Measurements from ENCODE around the gene RNF213.

RNF213 gene

GRCh38 chr17:80359422-80360110 lies 98.9 kb downstream of the RNF213 start:
- peaks cover 80 to 92% of the 10 kb centered on the region in 2 experiments for H3K36me3 ChIP-seq (ENCODE audit: control insufficient read depth in 1 of 2, insufficient read depth in 2 of 2, low read depth in 1 of 2, low read length in 2 of 2)
- no peaks in the 10 kb centered on the region for H3K9me3 ChIP-seq (ENCODE audit: control insufficient read depth, low read length)
- no peak overlapping the region for H2BK12ac ChIP-seq (ENCODE audit: low read length in 2 of 2)
- no peak overlapping the region for H3K23ac ChIP-seq (ENCODE audit: low read length in 2 of 2)
- H4K8ac ChIP-seq (ENCODE audit: low read length): no peak overlapping the region
- no peaks in the 10 kb centered on the region for H3K27me3 ChIP-seq (ENCODE audit: control insufficient read depth in 1 of 2, insufficient read depth in 1 of 2, low read length in 2 of 2)
- H3K4ac ChIP-seq (ENCODE audit: low read depth in 1 of 2, low read length in 2 of 2): no peak overlapping the region
- whole genome bisulfite sequencing: 91% methylated on average over 7 of the region's 8 CpGs
- no peak for DNase-seq
- H3K27ac ChIP-seq (ENCODE audit: low read length, poor library complexity, severe bottlenecking): no peak overlapping the region
- no peak overlapping the region for H3K9ac ChIP-seq (ENCODE audit: low read length)
- H2BK15ac ChIP-seq (ENCODE audit: low read depth, poor library complexity, severe bottlenecking): no peak overlapping the region
- H3K79me1 ChIP-seq (replicated peaks; ENCODE audit: low read length, poor library complexity, severe bottlenecking): peaks cover 4% of the 10 kb centered on the region
- no peak overlapping the region for H3K14ac ChIP-seq (ENCODE audit: low read length in 2 of 2)
- no peak overlapping the region for H3K4me3 ChIP-seq (ENCODE audit: insufficient read depth in 1 of 2, low read depth in 1 of 2, low read length in 2 of 2)
- no peak overlapping the region for H2AK5ac ChIP-seq (ENCODE audit: low read length, severe bottlenecking)
- no peak overlapping the region for H3K4me2 ChIP-seq (ENCODE audit: low read length, poor library complexity, severe bottlenecking)
- no peak overlapping the region for H3K18ac ChIP-seq (ENCODE audit: low read depth in 1 of 2, low read length in 2 of 2)
- no peak overlapping the region for H2AFZ ChIP-seq (ENCODE audit: low read depth, low read length)
- no peak overlapping the region for H2BK5ac ChIP-seq (ENCODE audit: low read depth, low read length, poor library complexity, severe bottlenecking)
- H2BK120ac ChIP-seq (ENCODE audit: low read depth, low read length): no peak overlapping the region
- H4K91ac ChIP-seq (ENCODE audit: low read length): no peak overlapping the region
- H3K4me1 ChIP-seq (ENCODE audit: control insufficient read depth, insufficient read depth, low read depth, low read length): no peaks in the 10 kb centered on the region

DNA sequence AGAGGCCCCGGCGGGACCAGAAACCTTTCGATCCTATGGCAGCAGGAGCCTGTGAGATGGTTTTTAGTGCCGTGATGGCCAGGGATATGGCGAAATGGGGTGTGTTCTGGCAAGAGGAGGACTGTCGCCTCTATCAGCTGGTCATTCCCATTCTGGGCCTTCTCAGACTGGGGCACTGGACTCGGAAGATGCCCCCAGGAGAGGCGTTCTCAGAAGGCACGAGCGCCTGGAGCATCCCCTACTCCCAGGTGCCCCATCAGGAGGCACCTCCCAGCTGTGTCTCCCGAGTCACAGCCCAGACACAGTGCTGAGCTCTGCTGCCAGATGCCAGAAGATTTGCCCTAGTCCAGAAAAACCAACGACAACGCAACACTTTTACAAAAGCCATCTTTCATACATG lies 99.7 kb downstream of the RNF213 start:
- 97% methylated on average over 13 of the region's 13 CpGs for WGBS
- Histone ChIP-seq H2AFZ (ENCODE audit: low read depth, low read length) (no peak overlapping the region), H3K9me3 (ENCODE audit: control insufficient read depth, low read length) (no peaks in the 10 kb centered on the region), H3K27ac (ENCODE audit: low read length, poor library complexity, severe bottlenecking) (no peak overlapping the region), H2BK12ac (ENCODE audit: low read length in 2 of 2) (no peak overlapping the region), H3K4ac (ENCODE audit: low read depth in 1 of 2, low read length in 2 of 2) (no peak overlapping the region), H3K23ac (ENCODE audit: low read length in 2 of 2) (no peak overlapping the region), H2BK120ac (ENCODE audit: low read depth, low read length) (no peak overlapping the region), H3K14ac (ENCODE audit: low read length in 2 of 2) (no peak overlapping the region), H3K9ac (ENCODE audit: low read length) (no peak overlapping the region), H3K79me1 (replicated peaks; ENCODE audit: low read length, poor library complexity, severe bottlenecking) (peaks cover 6% of the 10 kb centered on the region), H4K91ac (ENCODE audit: low read length) (no peak overlapping the region), H2BK5ac (ENCODE audit: low read depth, low read length, poor library complexity, severe bottlenecking) (no peak overlapping the region), H2AK5ac (ENCODE audit: low read length, severe bottlenecking) (no peak overlapping the region), H3K4me2 (ENCODE audit: low read length, poor library complexity, severe bottlenecking) (no peak overlapping the region), H3K4me3 (ENCODE audit: insufficient read depth in 1 of 2, low read depth in 1 of 2, low read length in 2 of 2) (no peak overlapping the region), H3K18ac (ENCODE audit: low read depth in 1 of 2, low read length in 2 of 2) (no peak overlapping the region), H3K36me3 (ENCODE audit: control insufficient read depth in 1 of 2, insufficient read depth in 2 of 2, low read depth in 1 of 2, low read length in 2 of 2) (peaks cover 82 to 93% of the 10 kb centered on the region in 2 experiments), H3K4me1 (ENCODE audit: control insufficient read depth, insufficient read depth, low read depth, low read length) (no peaks in the 10 kb centered on the region), H2BK15ac (ENCODE audit: low read depth, poor library complexity, severe bottlenecking) (no peak overlapping the region), H4K8ac (ENCODE audit: low read length) (no peak overlapping the region), H3K27me3 (ENCODE audit: control insufficient read depth in 1 of 2, insufficient read depth in 1 of 2, low read length in 2 of 2) (no peaks in the 10 kb centered on the region)
- DNase-seq: no peak

- Histone ChIP-seq H4K91ac (ENCODE audit: low read length) (no peak overlapping the region), H3K4ac (ENCODE audit: low read depth in 1 of 2, low read length in 2 of 2) (no peak overlapping the region)
These were observed 101.0 kb downstream of the RNF213 start for GRCh38 chr17:80361495-80362220.

GRCh38 chr17:80362428-80363119 lies 101.9 kb downstream of the RNF213 start:
- WGBS: 95% methylated on average over 15 of the region's 18 CpGs
- peaks cover 81 to 97% of the 10 kb centered on the region in 2 experiments for H3K36me3 ChIP-seq (ENCODE audit: control insufficient read depth in 1 of 2, insufficient read depth in 2 of 2, low read depth in 1 of 2, low read length in 2 of 2)
- no peak overlapping the region for H2BK120ac ChIP-seq (ENCODE audit: low read depth, low read length)
- H3K79me1 ChIP-seq (replicated peaks; ENCODE audit: low read length, poor library complexity, severe bottlenecking): peaks cover 10% of the 10 kb centered on the region
- no peak overlapping the region for H3K4ac ChIP-seq (ENCODE audit: low read depth in 1 of 2, low read length in 2 of 2)
- H3K27ac ChIP-seq (ENCODE audit: low read length, poor library complexity, severe bottlenecking): no peak overlapping the region
- no peak overlapping the region for H2BK5ac ChIP-seq (ENCODE audit: low read depth, low read length, poor library complexity, severe bottlenecking)
- H3K18ac ChIP-seq (ENCODE audit: low read depth in 1 of 2, low read length in 2 of 2): no peak overlapping the region
- H2AFZ ChIP-seq (ENCODE audit: low read depth, low read length): no peak overlapping the region
- no peak overlapping the region for H2BK15ac ChIP-seq (ENCODE audit: low read depth, poor library complexity, severe bottlenecking)
- peak overlapping the region; percentile 15 for H3K9ac ChIP-seq (ENCODE audit: low read length)
- no peak overlapping the region for H4K91ac ChIP-seq (ENCODE audit: low read length)
- DNase-seq: no peak
- H4K8ac ChIP-seq (ENCODE audit: low read length): no peak overlapping the region
- no peaks in the 10 kb centered on the region for H3K9me3 ChIP-seq (ENCODE audit: control insufficient read depth, low read length)
- H3K14ac ChIP-seq (ENCODE audit: low read length in 2 of 2): no peak overlapping the region
- H2BK12ac ChIP-seq (ENCODE audit: low read length in 2 of 2): no peak overlapping the region
- H3K27me3 ChIP-seq (ENCODE audit: control insufficient read depth in 1 of 2, insufficient read depth in 1 of 2, low read length in 2 of 2): no peaks in the 10 kb centered on the region
- no peak overlapping the region for H3K4me2 ChIP-seq (ENCODE audit: low read length, poor library complexity, severe bottlenecking)
- H3K4me1 ChIP-seq (ENCODE audit: control insufficient read depth, insufficient read depth, low read depth, low read length): no peaks in the 10 kb centered on the region
- no peak overlapping the region for H2AK5ac ChIP-seq (ENCODE audit: low read length, severe bottlenecking)
- H3K23ac ChIP-seq (ENCODE audit: low read length in 2 of 2): no peak overlapping the region
- H3K4me3 ChIP-seq (ENCODE audit: insufficient read depth in 1 of 2, low read depth in 1 of 2, low read length in 2 of 2): no peak overlapping the region

More at GRCh38 chr17:80361495-80362220, 101.0 kb downstream of the RNF213 start:
- H3K27me3 ChIP-seq (ENCODE audit: control insufficient read depth in 1 of 2, insufficient read depth in 1 of 2, low read length in 2 of 2): no peaks in the 10 kb centered on the region
- no peak overlapping the region for H2AK5ac ChIP-seq (ENCODE audit: low read length, severe bottlenecking)
- H3K9ac ChIP-seq (ENCODE audit: low read length): no peak overlapping the region
- no peaks in the 10 kb centered on the region for H3K9me3 ChIP-seq (ENCODE audit: control insufficient read depth, low read length)
- H3K27ac ChIP-seq (ENCODE audit: low read length, poor library complexity, severe bottlenecking): no peak overlapping the region
- no peak overlapping the region for H3K14ac ChIP-seq (ENCODE audit: low read length in 2 of 2)
- DNase-seq: peak; percentile 11
- H3K36me3 ChIP-seq (ENCODE audit: control insufficient read depth in 1 of 2, insufficient read depth in 2 of 2, low read depth in 1 of 2, low read length in 2 of 2): peaks cover 82 to 98% of the 10 kb centered on the region in 2 experiments
- H2BK120ac ChIP-seq (ENCODE audit: low read depth, low read length): no peak overlapping the region
- 96% methylated on average over 15 of the region's 18 CpGs for WGBS
- peak overlapping the region; percentile 31 for H4K8ac ChIP-seq (ENCODE audit: low read length)
- H3K18ac ChIP-seq (ENCODE audit: low read depth in 1 of 2, low read length in 2 of 2): no peak overlapping the region
- H2BK15ac ChIP-seq (ENCODE audit: low read depth, poor library complexity, severe bottlenecking): no peak overlapping the region
- H2BK5ac ChIP-seq (ENCODE audit: low read depth, low read length, poor library complexity, severe bottlenecking): no peak overlapping the region
- no peak overlapping the region for H2BK12ac ChIP-seq (ENCODE audit: low read length in 2 of 2)
- no peak overlapping the region for H3K4me2 ChIP-seq (ENCODE audit: low read length, poor library complexity, severe bottlenecking)
- H3K4me3 ChIP-seq (ENCODE audit: insufficient read depth in 1 of 2, low read depth in 1 of 2, low read length in 2 of 2): no peak overlapping the region
- H2AFZ ChIP-seq (ENCODE audit: low read depth, low read length): no peak overlapping the region
- H3K79me1 ChIP-seq (replicated peaks; ENCODE audit: low read length, poor library complexity, severe bottlenecking): peaks cover 8% of the 10 kb centered on the region
- H3K23ac ChIP-seq (ENCODE audit: low read length in 2 of 2): no peak overlapping the region
- no peaks in the 10 kb centered on the region for H3K4me1 ChIP-seq (ENCODE audit: control insufficient read depth, insufficient read depth, low read depth, low read length)
